Trophoblast cell (in vitro differentiated cells and primary cell): Measurements from ENCODE around the gene B4GALT4.

Source experiments
- DNase-seq, 2 donors: peaks; one replicate each; pipeline ENCODE4 v3.0.0-alpha.2; 2016
- H2AFZ ChIP-seq: 2 replicates; pipeline ENCODE4 v1.6.1; 2013; ENCODE audit warnings: low read length, moderate library complexity, mild to moderate bottlenecking; ENCODE audit not compliant: insufficient read depth, poor library complexity
- H2AK5ac ChIP-seq: 2 replicates; pipeline ENCODE4 v1.6.1; 2013; ENCODE audit warnings: mild to moderate bottlenecking, low read length
- H2BK120ac ChIP-seq: 2 replicates; pipeline ENCODE4 v1.6.1; 2013; ENCODE audit warnings: low read length, mild to moderate bottlenecking, moderate library complexity; ENCODE audit not compliant: insufficient read depth, poor library complexity
- H2BK12ac ChIP-seq: 2 replicates; pipeline ENCODE4 v1.6.1; 2013; ENCODE audit warnings: mild to moderate bottlenecking, low read length, moderate library complexity
- H2BK5ac ChIP-seq: 2 replicates; pipeline ENCODE4 v1.6.1; 2013; ENCODE audit warnings: low read length, low read depth, moderate library complexity, mild to moderate bottlenecking; ENCODE audit not compliant: poor library complexity
- H3K14ac ChIP-seq: 2 replicates; pipeline ENCODE4 v1.6.1; 2013; ENCODE audit warnings: mild to moderate bottlenecking, low read length
- H3K18ac ChIP-seq: 2 replicates; pipeline ENCODE4 v1.6.1; 2013; ENCODE audit warnings: mild to moderate bottlenecking, low read length
- H3K23ac ChIP-seq: 2 replicates; pipeline ENCODE4 v1.6.1; 2013; ENCODE audit warnings: low read length
- H3K27ac ChIP-seq: 2 replicates; pipeline ENCODE4 v1.5.1; 2013; ENCODE audit warnings: low read depth, mild to moderate bottlenecking, inconsistent platforms, low read length, moderate library complexity
- H3K27me3 ChIP-seq: 2 replicates; pipeline ENCODE4 v1.6.1; 2013; ENCODE audit warnings: inconsistent platforms, mild to moderate bottlenecking, low read length, moderate library complexity; ENCODE audit not compliant: insufficient read depth
- H3K36me3 ChIP-seq, 2 experiments: 1 replicate in 1 of 2; 2 replicates in 1 of 2; pipeline ENCODE4 v1.6.1; 2013; ENCODE audit warnings: low read length in 2 of 2, mild to moderate bottlenecking in 2 of 2, moderate library complexity in 1 of 2; ENCODE audit not compliant: insufficient read depth in 2 of 2, control insufficient read depth in 1 of 2
- H3K4ac ChIP-seq: 2 replicates; pipeline ENCODE4 v1.6.1; 2013; ENCODE audit warnings: low read depth, mild to moderate bottlenecking, low read length, moderate library complexity
- H3K4me1 ChIP-seq, 2 experiments: 1 replicate in 1 of 2; 2 replicates in 1 of 2; pipeline ENCODE4 v1.6.1; 2013; ENCODE audit warnings: low read length in 2 of 2, mild to moderate bottlenecking in 2 of 2, moderate library complexity in 1 of 2; ENCODE audit not compliant: insufficient read depth in 2 of 2, control insufficient read depth in 1 of 2
- H3K4me2 ChIP-seq: 2 replicates; pipeline ENCODE4 v1.6.1; 2013; ENCODE audit warnings: inconsistent platforms, mild to moderate bottlenecking, low read length, moderate library complexity
- H3K4me3 ChIP-seq: 2 replicates; pipeline ENCODE4 v1.5.1; 2013; ENCODE audit warnings: mild to moderate bottlenecking, low read depth, low read length, inconsistent platforms
- H3K79me1 ChIP-seq: one replicate; pipeline ENCODE4 v1.6.1; 2013; ENCODE audit warnings: low read length
- H3K79me2 ChIP-seq: 2 replicates; pipeline ENCODE4 v1.6.1; 2013; ENCODE audit warnings: low read length, mild to moderate bottlenecking; ENCODE audit not compliant: control insufficient read depth, insufficient read depth, poor library complexity
- H3K9ac ChIP-seq: 2 replicates; pipeline ENCODE4 v1.6.1; 2013; ENCODE audit warnings: mild to moderate bottlenecking, low read length
- H3K9me3 ChIP-seq: 2 replicates; pipeline ENCODE4 v1.6.1; 2013; ENCODE audit warnings: low read depth, mild to moderate bottlenecking, control low read depth, inconsistent platforms, low read length; ENCODE audit not compliant: insufficient read depth
- H4K12ac ChIP-seq: 2 replicates; pipeline ENCODE4 v1.6.1; 2013; ENCODE audit warnings: low read depth, mild to moderate bottlenecking, low read length, moderate library complexity
- H4K8ac ChIP-seq: 2 replicates; pipeline ENCODE4 v1.6.1; 2013; ENCODE audit warnings: low read depth, mild to moderate bottlenecking, low read length, moderate library complexity
- H4K91ac ChIP-seq: one replicate; pipeline ENCODE4 v1.6.1; 2013; ENCODE audit warnings: low read depth, mild to moderate bottlenecking, low read length, moderate library complexity
- WGBS: extraction: QIAGEN DNeasy Blood & Tissue Kit; methylation state at CpG from one replicate; pipeline ENCODE4 v1.1.7; 2013; ENCODE audit warnings: missing lambda C conversion rate; ENCODE audit not compliant: insufficient read length, insufficient coverage; ENCODE audit errors: extremely low coverage; 5-methylcytosine and 5-hydroxymethylcytosine counted together

The B4GALT4 gene

DNA sequence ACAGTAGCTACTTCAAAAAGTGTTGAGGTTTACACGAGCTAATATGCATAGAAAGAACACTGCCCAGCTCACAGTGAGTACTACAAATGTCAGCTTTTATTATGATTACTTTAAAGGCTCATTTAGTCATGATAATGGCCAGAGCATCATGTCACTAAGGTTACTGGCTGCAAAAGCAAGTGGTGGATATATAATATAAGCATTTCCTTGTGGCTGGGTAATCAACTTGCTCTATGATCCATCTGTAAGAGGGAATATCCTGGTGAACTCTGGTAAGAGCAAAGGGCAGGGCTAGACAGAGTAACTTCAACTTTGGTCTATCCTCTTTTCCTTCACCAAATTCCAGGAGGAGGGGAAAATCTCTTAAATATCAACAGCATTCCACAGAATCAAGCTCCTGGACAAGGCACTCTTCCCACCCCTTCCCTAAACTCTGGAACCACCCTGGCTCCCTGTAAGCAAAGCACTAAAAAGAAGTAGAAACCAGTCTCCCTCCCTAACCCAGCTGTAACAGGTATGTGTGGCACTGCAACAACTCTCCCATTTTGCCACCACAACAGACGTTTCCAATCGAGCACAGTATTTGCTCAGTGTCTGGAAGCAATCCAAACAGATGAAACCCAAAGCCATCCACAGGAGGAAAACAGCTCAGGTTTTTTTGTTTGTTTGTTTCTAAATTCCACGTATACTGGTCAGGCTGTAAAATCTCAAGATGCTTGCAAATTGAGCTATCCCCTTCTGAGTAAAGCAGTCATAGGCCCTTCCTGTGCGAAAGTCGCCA lies 13.4 kb downstream of the B4GALT4 start:
- Histone ChIP-seq H2BK120ac (no peak overlapping the region), H2AK5ac (no peak overlapping the region)

GRCh38 chr3:119225121-119225520 lies 15.6 kb downstream of the B4GALT4 start:
- H2BK5ac ChIP-seq: no peak overlapping the region
- H3K9me3 ChIP-seq: no peaks in the 10 kb centered on the region
- H3K79me2 ChIP-seq: no peaks in the 10 kb centered on the region
- H2BK120ac ChIP-seq: no peak overlapping the region
- no peak overlapping the region for H3K23ac ChIP-seq
- H3K4ac ChIP-seq: no peak overlapping the region
- no peak overlapping the region for H3K9ac ChIP-seq
- H3K27me3 ChIP-seq: no peaks in the 10 kb centered on the region
- no peak overlapping the region for H4K8ac ChIP-seq
- H3K4me3 ChIP-seq: no peak overlapping the region
- DNase-seq: no peak
- no peak overlapping the region for H3K4me2 ChIP-seq
- no peak overlapping the region for H2AK5ac ChIP-seq
- no peak overlapping the region for H3K14ac ChIP-seq
- no peaks in the 10 kb centered on the region for H3K79me1 ChIP-seq
- no peak overlapping the region for H3K27ac ChIP-seq
- H2AFZ ChIP-seq: no peak overlapping the region
- no peak overlapping the region for H3K18ac ChIP-seq
- H2BK12ac ChIP-seq: no peak overlapping the region
- H4K91ac ChIP-seq: no peak overlapping the region
- H3K4me1 ChIP-seq: peaks cover 0 to 2% of the 10 kb centered on the region in 2 experiments
- H4K12ac ChIP-seq: no peak overlapping the region
- H3K36me3 ChIP-seq: peaks cover 26 to 54% of the 10 kb centered on the region in 2 experiments
- no CpG with 5 or more reads among the region's 3 CpGs for WGBS

More for the DNA sequence above, 13.4 kb downstream of the B4GALT4 start:
- peak overlapping the region; percentile 9 for H3K18ac ChIP-seq
- peaks cover 0 to 2% of the 10 kb centered on the region in 2 experiments for H3K4me1 ChIP-seq
- no peak overlapping the region for H3K4me2 ChIP-seq
- H3K79me1 ChIP-seq: no peaks in the 10 kb centered on the region
- no peak overlapping the region for H4K91ac ChIP-seq
- H3K79me2 ChIP-seq: no peaks in the 10 kb centered on the region
- H3K27ac ChIP-seq: no peak overlapping the region
- H2AFZ ChIP-seq: no peak overlapping the region
- no peaks in the 10 kb centered on the region for H3K9me3 ChIP-seq
- H3K27me3 ChIP-seq: no peaks in the 10 kb centered on the region
- no peak overlapping the region for H2BK12ac ChIP-seq
- no peak overlapping the region for H4K8ac ChIP-seq
- H3K4ac ChIP-seq: no peak overlapping the region
- DNase-seq: no peak
- H3K23ac ChIP-seq: no peak overlapping the region
- no CpG with 5 or more reads among the region's 6 CpGs for WGBS
- peaks cover 19 to 47% of the 10 kb centered on the region in 2 experiments for H3K36me3 ChIP-seq
- no peak overlapping the region for H2BK5ac ChIP-seq
- no peak overlapping the region for H3K9ac ChIP-seq
- H4K12ac ChIP-seq: no peak overlapping the region
- no peak overlapping the region for H3K4me3 ChIP-seq
- H3K14ac ChIP-seq: no peak overlapping the region

GRCh38 chr3:119223511-119223910 lies 17.2 kb downstream of the B4GALT4 start:
- H2BK120ac ChIP-seq: no peak overlapping the region
- H3K27ac ChIP-seq: no peak overlapping the region
- H3K14ac ChIP-seq: no peak overlapping the region
- H4K8ac ChIP-seq: no peak overlapping the region
- no peak overlapping the region for H3K23ac ChIP-seq
- WGBS: no CpG with 5 or more reads among the region's 5 CpGs
- H2AFZ ChIP-seq: no peak overlapping the region
- peaks cover 29 to 54% of the 10 kb centered on the region in 2 experiments for H3K36me3 ChIP-seq
- no peak overlapping the region for H2AK5ac ChIP-seq
- no peaks in the 10 kb centered on the region for H3K9me3 ChIP-seq
- H4K91ac ChIP-seq: no peak overlapping the region
- peaks cover 0 to 2% of the 10 kb centered on the region in 2 experiments for H3K4me1 ChIP-seq
- no peak overlapping the region for H3K18ac ChIP-seq
- no peak overlapping the region for H3K4ac ChIP-seq
- no peaks in the 10 kb centered on the region for H3K79me2 ChIP-seq
- no peak overlapping the region for H2BK12ac ChIP-seq
- H4K12ac ChIP-seq: no peak overlapping the region
- no peak overlapping the region for H3K4me3 ChIP-seq
- H3K4me2 ChIP-seq: no peak overlapping the region
- H3K79me1 ChIP-seq: no peaks in the 10 kb centered on the region
- DNase-seq: peak in 1 of 2 donors; percentile 35
- H3K9ac ChIP-seq: no peak overlapping the region
- H3K27me3 ChIP-seq: no peaks in the 10 kb centered on the region
- H2BK5ac ChIP-seq: no peak overlapping the region

DNA sequence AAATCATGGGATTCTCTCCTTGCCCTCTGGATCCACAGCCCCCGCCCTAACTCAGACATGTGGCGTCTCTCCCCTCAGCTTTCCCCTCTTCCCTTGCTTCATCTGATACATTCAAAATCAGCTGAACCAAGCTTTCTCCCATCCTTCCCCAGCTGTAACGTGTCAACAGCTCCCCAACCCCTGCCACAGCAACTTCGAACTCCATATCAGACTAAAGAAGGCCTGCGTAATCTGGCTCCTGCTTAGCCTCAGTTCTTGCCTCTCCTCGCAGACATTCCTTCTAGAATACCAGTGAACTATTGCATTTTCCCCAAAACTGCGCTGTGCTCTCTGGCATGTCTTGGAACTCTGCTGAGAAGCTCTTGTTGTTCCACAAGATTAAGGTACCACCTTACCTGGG lies 18.3 kb downstream of the B4GALT4 start:
- Histone ChIP-seq H3K9me3 (no peaks in the 10 kb centered on the region), H4K12ac (no peak overlapping the region), H3K36me3 (peaks cover 36 to 54% of the 10 kb centered on the region in 2 experiments), H3K4me3 (no peak overlapping the region), H3K4me1 (peaks cover 0 to 2% of the 10 kb centered on the region in 2 experiments), H3K14ac (no peak overlapping the region), H2BK5ac (no peak overlapping the region), H3K23ac (no peak overlapping the region), H4K91ac (no peak overlapping the region), H3K4me2 (no peak overlapping the region), H2AK5ac (no peak overlapping the region), H3K79me2 (no peaks in the 10 kb centered on the region), H3K4ac (no peak overlapping the region), H4K8ac (no peak overlapping the region), H3K18ac (no peak overlapping the region), H3K9ac (no peak overlapping the region), H2BK12ac (no peak overlapping the region), H3K79me1 (no peaks in the 10 kb centered on the region), H3K27me3 (no peaks in the 10 kb centered on the region), H2AFZ (no peak overlapping the region), H3K27ac (no peak overlapping the region), H2BK120ac (no peak overlapping the region)
- no CpG with 5 or more reads among the region's 7 CpGs for WGBS
- peak; percentile 26 to 58 for DNase-seq
